ENCODE results near the gene DAPK2.

GRCh38 chr15:63942486-63943365 lies 103.6 kb downstream of the DAPK2 start:
- no peak for TF ChIP-seq CTCF (IDR thresholded peaks at IDR 0.05 in 4 of 5, conservative IDR thresholded peaks at IDR 0.05 in 1 of 5)
- TF ChIP-seq POLR2A (IDR thresholded peaks at IDR 0.05), result no peak
